ES-I3 (cell line): ENCODE results near the gene MEFV.
"Not testable (repeated sequence)": the region's sequence is repeated elsewhere in the genome, so short reads cannot be mapped to it uniquely, and the experiment has no call there.

Source experiments
- H3K36me3 ChIP-seq: 2 replicates; pipeline ENCODE4 v1.6.1; 2013; ENCODE audit warnings: mild to moderate bottlenecking, low read length, control low read depth, moderate library complexity; ENCODE audit not compliant: insufficient read depth
- H3K4me1 ChIP-seq: 2 replicates; pipeline ENCODE4 v1.6.1; 2013; ENCODE audit warnings: mild to moderate bottlenecking, control low read depth, low read length; ENCODE audit not compliant: insufficient read depth
- H3K9ac ChIP-seq: 2 replicates; pipeline ENCODE4 v1.6.1; 2013; ENCODE audit warnings: low read depth, mild to moderate bottlenecking, low read length, moderate library complexity
- H3K9me3 ChIP-seq: 2 replicates; pipeline ENCODE4 v1.6.1; 2013; ENCODE audit warnings: mild to moderate bottlenecking, low read length, moderate library complexity; ENCODE audit not compliant: control insufficient read depth, insufficient read depth

Gene MEFV

DNA sequence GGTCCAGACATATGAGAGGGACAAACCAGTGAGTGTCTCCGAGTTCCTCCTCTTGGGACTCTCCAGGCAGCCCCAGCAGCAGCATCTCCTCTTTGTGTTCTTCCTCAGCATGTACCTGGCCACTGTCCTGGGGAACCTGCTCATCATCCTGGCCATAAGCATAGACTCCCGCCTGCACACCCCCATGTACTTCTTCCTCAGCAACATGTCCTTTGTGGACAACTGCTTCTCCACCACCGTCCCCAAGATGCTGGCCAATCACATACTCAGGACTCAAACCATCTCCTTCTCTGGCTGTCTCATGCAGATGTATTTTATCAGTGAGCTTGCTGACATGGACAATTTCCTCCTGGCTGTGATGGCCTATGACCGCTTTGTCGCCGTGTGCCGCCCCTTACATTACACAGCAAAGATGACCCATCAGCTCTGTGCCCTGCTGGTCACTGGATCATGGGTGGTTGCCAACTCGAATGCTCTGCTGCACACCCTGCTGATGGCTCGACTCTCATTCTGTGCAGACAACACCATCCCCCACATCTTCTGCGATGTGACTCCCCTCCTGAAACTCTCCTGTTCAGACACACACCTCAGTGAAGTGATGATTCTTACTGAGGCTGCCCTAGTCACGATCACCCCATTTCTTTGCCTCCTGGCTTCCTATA is 40.7 kb downstream of the MEFV start:
- Histone ChIP-seq H3K36me3 (no peaks in the 10 kb centered on the region), H3K9ac (no peak overlapping the region), H3K9me3 (no peaks in the 10 kb centered on the region; the same call in 1 of the 2 replicates), H3K4me1 (no peaks in the 10 kb centered on the region)

DNA sequence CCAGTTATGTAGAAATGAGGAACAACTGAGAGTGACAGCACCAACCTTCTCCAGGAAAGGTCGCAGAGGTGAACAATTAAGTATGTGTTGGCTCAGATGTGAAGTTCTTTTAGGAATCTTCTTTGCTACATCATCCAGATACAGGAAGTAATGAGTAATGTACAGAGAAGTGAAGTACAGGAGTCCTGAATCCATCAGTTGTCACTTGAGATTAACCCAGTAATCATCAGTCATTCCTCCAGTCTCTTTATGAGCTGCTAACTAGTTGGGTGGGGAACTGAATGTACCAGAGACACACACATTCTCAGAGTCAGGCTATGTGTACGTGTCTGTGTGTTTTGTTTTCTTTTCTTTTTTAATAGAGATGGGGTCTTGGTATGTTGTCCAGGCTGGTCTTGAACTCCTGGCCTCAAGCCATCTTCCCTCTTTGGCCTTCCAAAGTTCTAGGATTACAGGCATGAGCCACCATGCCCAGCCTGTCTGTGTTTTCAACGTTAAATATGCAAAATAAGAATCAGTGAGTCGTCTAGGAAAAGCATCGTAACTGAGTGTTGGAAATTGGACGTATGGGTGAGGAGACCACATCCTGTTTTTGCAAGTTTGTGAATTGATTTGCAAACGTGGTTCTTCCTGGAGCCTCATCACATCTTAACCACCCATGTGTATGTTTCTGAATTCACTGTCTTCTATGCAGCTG is 41.4 kb downstream of the MEFV start:
- H3K9ac ChIP-seq: no peak overlapping the region
- H3K9me3 ChIP-seq: no peaks in the 10 kb centered on the region; the same call in 1 of the 2 replicates
- no peaks in the 10 kb centered on the region for H3K4me1 ChIP-seq
- no peaks in the 10 kb centered on the region for H3K36me3 ChIP-seq

DNA sequence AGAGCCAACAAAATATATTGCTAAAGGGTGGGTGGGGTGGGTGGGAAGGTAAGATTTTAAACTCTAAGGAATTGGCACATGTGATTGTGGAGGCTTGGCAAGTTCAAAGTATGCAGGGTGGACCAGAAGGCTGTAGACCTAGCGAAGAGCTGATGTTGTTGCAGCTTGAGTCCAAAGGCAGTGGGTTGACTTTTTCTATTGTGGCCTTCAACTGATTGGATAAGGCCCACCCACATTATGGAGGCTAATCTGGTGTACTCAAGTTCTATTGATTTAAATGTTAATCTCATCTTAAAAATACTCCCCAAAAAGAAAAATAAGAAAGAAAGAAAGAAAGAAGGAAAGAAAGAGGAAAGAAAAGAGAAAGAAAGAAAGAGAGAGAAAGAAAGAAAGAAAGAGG is 43.9 kb downstream of the MEFV start:
- Histone ChIP-seq H3K4me1 (no peaks in the 10 kb centered on the region), H3K9me3 (no peaks in the 10 kb centered on the region; the same call in 1 of the 2 replicates), H3K9ac (no peak overlapping the region), H3K36me3 (no peaks in the 10 kb centered on the region)

DNA sequence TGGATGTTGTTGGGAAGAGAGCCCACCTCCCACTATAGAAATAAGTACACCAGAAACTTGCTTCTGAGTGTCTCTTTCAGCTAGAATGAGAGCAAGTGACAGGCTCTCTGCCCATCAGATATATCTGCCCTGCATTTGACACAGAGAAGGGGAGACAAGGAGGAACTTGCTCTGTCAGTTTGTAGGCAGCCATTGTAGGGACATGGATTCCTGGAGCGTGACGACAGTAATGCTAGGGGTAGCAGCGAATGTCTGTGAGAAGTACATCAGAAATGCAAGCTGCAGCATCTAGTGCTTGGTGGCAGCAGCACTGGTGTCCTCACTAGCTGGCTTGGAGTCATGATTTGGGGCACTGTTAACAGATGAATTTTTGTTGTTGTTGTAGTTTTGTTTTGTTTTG is 44.4 kb downstream of the MEFV start:
- no peaks in the 10 kb centered on the region for H3K36me3 ChIP-seq
- H3K4me1 ChIP-seq: no peaks in the 10 kb centered on the region
- H3K9me3 ChIP-seq: no peaks in the 10 kb centered on the region; the same call in 1 of the 2 replicates
- no peak overlapping the region for H3K9ac ChIP-seq

DNA sequence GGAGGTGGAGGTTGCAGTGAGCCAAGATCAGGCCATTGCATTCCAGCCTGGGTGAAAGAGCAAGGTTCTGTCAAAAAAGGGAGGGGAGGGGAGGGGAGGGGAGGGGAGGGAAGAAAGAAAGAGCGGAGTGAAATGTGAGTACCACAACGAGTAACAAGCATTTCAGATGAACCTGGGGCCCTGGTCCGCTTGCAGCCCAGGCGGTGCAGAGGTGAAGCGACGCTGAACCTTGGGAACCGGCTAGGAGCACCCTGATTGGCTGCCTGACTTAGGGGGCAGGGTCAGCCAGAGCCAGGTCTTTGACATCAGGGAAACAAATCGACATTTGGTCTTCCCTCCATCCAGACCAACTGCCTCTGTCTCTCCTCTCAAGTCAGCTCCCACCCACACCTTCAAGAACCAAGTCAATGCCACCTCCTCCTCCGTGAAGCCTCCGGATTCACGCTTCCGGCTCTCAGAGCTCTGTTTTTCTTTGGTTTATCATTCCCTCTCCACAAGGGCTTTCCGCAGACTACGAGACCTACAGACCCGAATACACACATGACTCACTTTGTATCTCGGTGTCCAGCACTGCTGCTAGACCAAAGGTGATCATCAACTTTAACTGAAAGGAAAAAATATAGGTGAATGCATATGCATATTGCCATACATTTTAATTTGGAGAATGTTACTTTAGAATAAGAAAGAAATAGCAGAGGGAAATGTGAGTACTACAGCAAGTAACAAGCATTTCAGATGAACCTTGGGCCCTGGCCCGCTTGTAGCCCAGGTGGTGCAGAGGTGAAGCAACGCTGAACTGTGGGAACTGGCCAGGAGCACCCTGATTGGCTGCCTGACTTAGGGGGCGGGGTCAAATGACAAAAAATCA is 49.1 kb downstream of the MEFV start:
- H3K9me3 ChIP-seq: no peaks in the 10 kb centered on the region; the same call in 1 of the 2 replicates
- no peaks in the 10 kb centered on the region for H3K36me3 ChIP-seq
- no peaks in the 10 kb centered on the region for H3K4me1 ChIP-seq
- H3K9ac ChIP-seq: no peak overlapping the region

DNA sequence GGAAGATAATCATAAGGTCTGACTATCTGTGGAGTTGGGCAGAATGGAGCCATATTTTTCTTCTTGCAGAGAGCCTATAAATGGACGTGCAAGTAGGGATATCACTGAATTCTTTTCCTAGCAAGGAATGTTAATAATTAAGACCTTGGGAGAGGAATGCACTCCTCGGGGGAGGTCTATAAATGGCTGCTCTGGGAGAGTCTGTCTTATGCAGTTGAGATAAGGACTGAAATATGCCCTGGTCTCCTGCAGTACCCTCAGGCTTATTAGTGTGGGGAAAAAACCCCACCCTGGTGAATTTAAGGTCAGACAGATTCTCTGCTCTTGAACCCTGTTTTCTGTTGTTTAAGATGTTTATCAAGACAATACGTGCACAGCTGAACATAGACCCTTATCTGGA is 50.5 kb downstream of the MEFV start:
- H3K9me3 ChIP-seq, H3K9ac ChIP-seq, H3K36me3 ChIP-seq, H3K4me1 ChIP-seq: not testable (repeated sequence)

DNA sequence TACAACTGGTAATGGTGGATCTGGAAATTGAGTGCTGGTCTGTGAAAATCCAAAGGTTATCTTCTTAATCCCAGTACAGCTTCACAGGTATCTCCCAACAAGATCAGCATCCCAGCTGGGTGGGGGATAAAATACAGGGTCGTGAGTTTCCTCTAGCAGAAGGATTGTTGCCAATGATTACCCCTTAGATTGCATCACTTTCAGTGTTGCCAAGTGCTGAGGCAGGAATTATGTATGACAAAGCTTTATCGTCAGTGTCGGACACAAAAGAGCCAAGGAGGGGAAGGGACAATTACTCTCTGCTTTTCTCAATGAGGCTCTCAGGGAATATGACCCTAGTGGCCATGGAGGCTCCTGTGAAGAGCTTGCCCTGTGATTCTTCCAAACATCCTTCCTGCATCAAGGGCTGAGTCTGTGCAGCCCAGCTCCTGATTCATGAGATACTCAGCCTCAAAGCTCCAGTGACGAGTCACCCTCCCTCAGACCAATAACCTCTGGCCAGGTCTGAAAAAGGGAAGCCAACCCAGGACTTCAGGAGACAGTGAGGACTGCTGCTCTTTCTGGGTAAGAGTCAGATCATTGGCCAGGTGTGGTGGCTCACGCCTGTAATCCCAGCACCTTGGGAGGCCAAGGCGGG is 53.4 kb downstream of the MEFV start:
- H3K9ac ChIP-seq: no peak overlapping the region
- no peaks in the 10 kb centered on the region for H3K36me3 ChIP-seq
- no peaks in the 10 kb centered on the region; the same call in 1 of the 2 replicates for H3K9me3 ChIP-seq
- no peaks in the 10 kb centered on the region for H3K4me1 ChIP-seq

GRCh38 chr16:3198334-3199072 is 57.9 kb downstream of the MEFV start:
- Histone ChIP-seq H3K9me3 (no peaks in the 10 kb centered on the region), H3K36me3 (no peaks in the 10 kb centered on the region), H3K9ac (no peak overlapping the region), H3K4me1 (no peaks in the 10 kb centered on the region)

DNA sequence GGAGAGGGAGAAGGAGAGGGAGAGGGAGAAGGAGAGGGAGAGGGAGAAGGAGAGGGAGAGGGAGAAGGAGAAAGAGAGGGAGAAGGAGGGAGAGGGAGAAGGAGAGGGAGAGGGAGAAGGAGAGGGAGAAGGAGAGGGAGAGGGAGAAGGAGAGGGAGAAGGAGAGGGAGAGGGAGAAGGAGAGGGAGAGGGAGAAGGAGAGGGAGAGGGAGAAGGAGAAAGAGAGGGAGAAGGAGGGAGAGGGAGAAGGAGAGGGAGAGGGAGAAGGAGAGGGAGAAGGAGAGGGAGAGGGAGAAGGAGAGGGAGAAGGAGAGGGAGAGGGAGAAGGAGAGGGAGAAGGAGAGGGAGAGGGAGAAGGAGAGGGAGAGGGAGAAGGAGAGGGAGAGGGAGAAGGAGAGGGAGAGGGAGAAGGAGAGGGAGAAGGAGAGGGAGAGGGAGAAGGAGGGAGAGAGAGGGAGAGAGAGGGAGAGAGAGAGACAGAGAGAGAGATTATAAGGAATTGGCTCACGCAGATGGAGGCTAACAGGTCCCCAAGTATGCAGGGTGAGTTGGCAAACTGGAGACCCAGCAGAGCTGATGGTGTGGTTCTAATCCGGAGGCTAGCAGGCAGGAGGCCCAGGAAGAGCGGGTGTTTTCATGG is 58.6 kb downstream of the MEFV start:
- H3K9me3 ChIP-seq, H3K36me3 ChIP-seq, H3K9ac ChIP-seq, H3K4me1 ChIP-seq: not testable (repeated sequence)

- Histone ChIP-seq H3K36me3 (no peaks in the 10 kb centered on the region), H3K9ac (no peak overlapping the region), H3K4me1 (no peaks in the 10 kb centered on the region), H3K9me3 (no peaks in the 10 kb centered on the region)
Observed at GRCh38 chr16:3195975-3196374, 60.5 kb downstream of the MEFV start.

DNA sequence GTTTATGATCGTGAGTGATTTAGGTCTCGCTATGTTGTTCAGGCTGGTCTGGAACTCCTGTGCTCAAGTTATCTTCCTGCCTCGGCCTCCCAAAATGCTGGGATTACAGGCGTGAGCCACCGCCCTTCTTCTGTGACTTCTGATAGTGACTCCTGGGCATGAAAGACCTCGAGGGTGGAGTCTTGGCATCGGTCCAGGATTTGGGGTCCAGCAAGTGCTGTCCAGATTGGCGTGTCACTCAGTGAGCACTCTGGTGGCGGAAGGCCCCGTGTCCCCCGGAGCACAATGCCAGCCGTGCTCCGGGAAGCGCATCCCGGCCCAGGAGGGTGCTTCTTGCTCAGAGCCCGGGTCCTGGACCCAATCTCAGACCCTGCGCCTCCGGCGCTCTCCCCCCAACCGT is 61.6 kb downstream of the MEFV start:
- no peak overlapping the region for H3K9ac ChIP-seq
- H3K36me3 ChIP-seq: no peaks in the 10 kb centered on the region
- H3K4me1 ChIP-seq: no peaks in the 10 kb centered on the region
- no peaks in the 10 kb centered on the region for H3K9me3 ChIP-seq

GRCh38 chr16:3193221-3194212 is 62.9 kb downstream of the MEFV start:
- Histone ChIP-seq H3K36me3 (no peaks in the 10 kb centered on the region), H3K9me3 (no peaks in the 10 kb centered on the region), H3K9ac (peak overlapping the region; percentile 66; the same call in 1 of the 2 replicates), H3K4me1 (no peaks in the 10 kb centered on the region)
